Measurements from ENCODE around the gene SPON1. TPM values are rescaled to one million over a fixed set of nuclear protein-coding genes. Genes with fewer than 3 reads are reported as not detected.

Gene SPON1
- total RNA-seq, 1 experiment from 2014 or later = 0.10 TPM

GRCh38 chr11:13970986-13971385 lies 8.5 kb downstream of the SPON1 start:
- in situ Hi-C loops (cut with HindIII; ENCODE audit: low pct_unique_long_range_greater_than_20kb, low sequenced_read_pairs) (loop anchor here (25.0 kb wide), 1 partner anchor 266 kb away; no protein-coding TSS in a partner anchor), intact Hi-C loops (cut with micrococcal nuclease; ENCODE audit: unreplicated experiment) (no loop called here)
- Histone ChIP-seq H3K27ac (ENCODE audit: low read length) (no peak overlapping the region), H3K4me3 (ENCODE audit: low read depth in 2 of 2, low read length in 2 of 2) (no peak overlapping the region), H3K36me3 (ENCODE audit: control insufficient read depth, insufficient read depth, low read length) (no peaks in the 10 kb centered on the region), H3K27me3 (ENCODE audit: control insufficient read depth, insufficient read depth, low read length) (peaks cover 24% of the 10 kb centered on the region), H3K4me1 (ENCODE audit: control insufficient read depth, insufficient read depth, low read length) (no peaks in the 10 kb centered on the region), H3K9me3 (ENCODE audit: control insufficient read depth, insufficient read depth, low read depth, low read length) (no peaks in the 10 kb centered on the region)
- POLR2A ChIA-PET = no interaction called here
- ATAC-seq = peak; percentile 83; the same call in 1 of the 2 replicates
- BruUV-seq (replicated peaks) = no TSS peak
- TF ChIP-seq SIN3A (IDR thresholded peaks at IDR 0.05; ENCODE audit: borderline replicate concordance, insufficient read depth, low read depth, low read length) = no peak
- TF ChIP-seq, protein P1, sequence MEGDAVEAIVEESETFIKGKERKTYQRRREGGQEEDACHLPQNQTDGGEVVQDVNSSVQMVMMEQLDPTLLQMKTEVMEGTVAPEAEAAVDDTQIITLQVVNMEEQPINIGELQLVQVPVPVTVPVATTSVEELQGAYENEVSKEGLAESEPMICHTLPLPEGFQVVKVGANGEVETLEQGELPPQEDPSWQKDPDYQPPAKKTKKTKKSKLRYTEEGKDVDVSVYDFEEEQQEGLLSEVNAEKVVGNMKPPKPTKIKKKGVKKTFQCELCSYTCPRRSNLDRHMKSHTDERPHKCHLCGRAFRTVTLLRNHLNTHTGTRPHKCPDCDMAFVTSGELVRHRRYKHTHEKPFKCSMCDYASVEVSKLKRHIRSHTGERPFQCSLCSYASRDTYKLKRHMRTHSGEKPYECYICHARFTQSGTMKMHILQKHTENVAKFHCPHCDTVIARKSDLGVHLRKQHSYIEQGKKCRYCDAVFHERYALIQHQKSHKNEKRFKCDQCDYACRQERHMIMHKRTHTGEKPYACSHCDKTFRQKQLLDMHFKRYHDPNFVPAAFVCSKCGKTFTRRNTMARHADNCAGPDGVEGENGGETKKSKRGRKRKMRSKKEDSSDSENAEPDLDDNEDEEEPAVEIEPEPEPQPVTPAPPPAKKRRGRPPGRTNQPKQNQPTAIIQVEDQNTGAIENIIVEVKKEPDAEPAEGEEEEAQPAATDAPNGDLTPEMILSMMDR (IDR thresholded peaks at IDR 0.05) = peak; percentile 63
- TF ChIP-seq, protein P2, sequence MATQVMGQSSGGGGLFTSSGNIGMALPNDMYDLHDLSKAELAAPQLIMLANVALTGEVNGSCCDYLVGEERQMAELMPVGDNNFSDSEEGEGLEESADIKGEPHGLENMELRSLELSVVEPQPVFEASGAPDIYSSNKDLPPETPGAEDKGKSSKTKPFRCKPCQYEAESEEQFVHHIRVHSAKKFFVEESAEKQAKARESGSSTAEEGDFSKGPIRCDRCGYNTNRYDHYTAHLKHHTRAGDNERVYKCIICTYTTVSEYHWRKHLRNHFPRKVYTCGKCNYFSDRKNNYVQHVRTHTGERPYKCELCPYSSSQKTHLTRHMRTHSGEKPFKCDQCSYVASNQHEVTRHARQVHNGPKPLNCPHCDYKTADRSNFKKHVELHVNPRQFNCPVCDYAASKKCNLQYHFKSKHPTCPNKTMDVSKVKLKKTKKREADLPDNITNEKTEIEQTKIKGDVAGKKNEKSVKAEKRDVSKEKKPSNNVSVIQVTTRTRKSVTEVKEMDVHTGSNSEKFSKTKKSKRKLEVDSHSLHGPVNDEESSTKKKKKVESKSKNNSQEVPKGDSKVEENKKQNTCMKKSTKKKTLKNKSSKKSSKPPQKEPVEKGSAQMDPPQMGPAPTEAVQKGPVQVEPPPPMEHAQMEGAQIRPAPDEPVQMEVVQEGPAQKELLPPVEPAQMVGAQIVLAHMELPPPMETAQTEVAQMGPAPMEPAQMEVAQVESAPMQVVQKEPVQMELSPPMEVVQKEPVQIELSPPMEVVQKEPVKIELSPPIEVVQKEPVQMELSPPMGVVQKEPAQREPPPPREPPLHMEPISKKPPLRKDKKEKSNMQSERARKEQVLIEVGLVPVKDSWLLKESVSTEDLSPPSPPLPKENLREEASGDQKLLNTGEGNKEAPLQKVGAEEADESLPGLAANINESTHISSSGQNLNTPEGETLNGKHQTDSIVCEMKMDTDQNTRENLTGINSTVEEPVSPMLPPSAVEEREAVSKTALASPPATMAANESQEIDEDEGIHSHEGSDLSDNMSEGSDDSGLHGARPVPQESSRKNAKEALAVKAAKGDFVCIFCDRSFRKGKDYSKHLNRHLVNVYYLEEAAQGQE (IDR thresholded peaks at IDR 0.05; ENCODE audit: insufficient read depth in 1 of 2, low read depth in 2 of 2, low read length in 1 of 2) = no peak
- TF ChIP-seq POLR2AphosphoS5 (IDR thresholded peaks at IDR 0.05; ENCODE audit: low read depth, low read length) = no peak
- CTCF ChIA-PET = no interaction called here
- DNase-seq (ENCODE audit: low read depth, low spot score) = no peak

- DNase-seq (ENCODE audit: low read depth, low spot score) = no peak
- no peaks in the 10 kb centered on the region for H3K4me1 ChIP-seq (ENCODE audit: control insufficient read depth, insufficient read depth, low read length)
- in situ Hi-C loops (cut with HindIII; ENCODE audit: low pct_unique_long_range_greater_than_20kb, low sequenced_read_pairs) = loop anchor here (25.0 kb wide), 1 partner anchor 265 kb away; no protein-coding TSS in a partner anchor
- ChIA-PET CTCF (no interaction called here), POLR2A (no interaction called here)
- peaks cover 13% of the 10 kb centered on the region for H3K27me3 ChIP-seq (ENCODE audit: control insufficient read depth, insufficient read depth, low read length)
- ATAC-seq = no peak
- no TSS peak for BruUV-seq (replicated peaks)
- intact Hi-C loops (cut with micrococcal nuclease; ENCODE audit: unreplicated experiment) = no loop called here
- H3K27ac ChIP-seq (ENCODE audit: low read length) = no peak overlapping the region
- H3K4me3 ChIP-seq (ENCODE audit: low read depth in 2 of 2, low read length in 2 of 2) = no peak overlapping the region
- H3K9me3 ChIP-seq (ENCODE audit: control insufficient read depth, insufficient read depth, low read depth, low read length) = no peaks in the 10 kb centered on the region
- no peaks in the 10 kb centered on the region for H3K36me3 ChIP-seq (ENCODE audit: control insufficient read depth, insufficient read depth, low read length)
- TF ChIP-seq, protein P2 (IDR thresholded peaks at IDR 0.05; ENCODE audit: insufficient read depth in 1 of 2, low read depth in 2 of 2, low read length in 1 of 2) = no peak
- TF ChIP-seq, protein P1 (IDR thresholded peaks at IDR 0.05) = no peak
- no peak for TF ChIP-seq SIN3A (IDR thresholded peaks at IDR 0.05; ENCODE audit: borderline replicate concordance, insufficient read depth, low read depth, low read length)
- no peak for TF ChIP-seq POLR2AphosphoS5 (IDR thresholded peaks at IDR 0.05; ENCODE audit: low read depth, low read length)
- no peak for TF ChIP-seq TCF7L2 (IDR thresholded peaks at IDR 0.05; ENCODE audit: low read depth, low read length)
These were observed 9.8 kb downstream of the SPON1 start for GRCh38 chr11:13972043-13972910.
